A549 (cell line): ENCODE results near the gene DUS2.

ENCODE experiments used
- BHLHE40 ChIP-seq: IDR thresholded peaks from 2 replicates; pipeline ENCODE4 v1.6.1; 2012; ENCODE audit warnings: low read depth, low read length, inconsistent platforms
- CTCF ChIP-seq: fragments of >200 bp; sonication (Bioruptor Twin); formaldehyde crosslinking; IDR thresholded peaks from 3 replicates; pipeline ENCODE4 v1.5.1; 2016
- POLR2A ChIP-seq: IDR thresholded peaks from 2 replicates; pipeline ENCODE4 v1.6.1; 2012; ENCODE audit warnings: mild to moderate bottlenecking, low read length
- RCOR1 ChIP-seq: fragments of 150-350 bp; IDR thresholded peaks from 2 replicates; pipeline ENCODE4 v1.6.1; 2014; ENCODE audit warnings: antibody characterized with exemption, low read length, low read depth
- REST ChIP-seq: fragments of 200-600 bp; sonication (generic); IDR thresholded peaks from 2 replicates; pipeline ENCODE4 v1.6.1; 2016; ENCODE audit warnings: antibody characterized with exemption, mild to moderate bottlenecking, moderate library complexity

- TF ChIP-seq REST: no peak
- no peak for TF ChIP-seq CTCF
- no peak for TF ChIP-seq BHLHE40
- no peak for TF ChIP-seq POLR2A
- no peak for TF ChIP-seq RCOR1
These were observed 36.1 kb upstream of the DUS2 start for GRCh38 chr16:67986949-67987348.
